GM19397 (cell line): Measurements from ENCODE around the gene HOXA6.

ENCODE experiments used
- ATAC-seq: cut with Tn5 transposase; IDR thresholded peaks from one replicate; pipeline ENCODE4 v1.9.1; 2021; ENCODE audit warnings: mild to moderate bottlenecking, moderate library complexity; ENCODE audit not compliant: unreplicated experiment

The HOXA6 gene

DNA sequence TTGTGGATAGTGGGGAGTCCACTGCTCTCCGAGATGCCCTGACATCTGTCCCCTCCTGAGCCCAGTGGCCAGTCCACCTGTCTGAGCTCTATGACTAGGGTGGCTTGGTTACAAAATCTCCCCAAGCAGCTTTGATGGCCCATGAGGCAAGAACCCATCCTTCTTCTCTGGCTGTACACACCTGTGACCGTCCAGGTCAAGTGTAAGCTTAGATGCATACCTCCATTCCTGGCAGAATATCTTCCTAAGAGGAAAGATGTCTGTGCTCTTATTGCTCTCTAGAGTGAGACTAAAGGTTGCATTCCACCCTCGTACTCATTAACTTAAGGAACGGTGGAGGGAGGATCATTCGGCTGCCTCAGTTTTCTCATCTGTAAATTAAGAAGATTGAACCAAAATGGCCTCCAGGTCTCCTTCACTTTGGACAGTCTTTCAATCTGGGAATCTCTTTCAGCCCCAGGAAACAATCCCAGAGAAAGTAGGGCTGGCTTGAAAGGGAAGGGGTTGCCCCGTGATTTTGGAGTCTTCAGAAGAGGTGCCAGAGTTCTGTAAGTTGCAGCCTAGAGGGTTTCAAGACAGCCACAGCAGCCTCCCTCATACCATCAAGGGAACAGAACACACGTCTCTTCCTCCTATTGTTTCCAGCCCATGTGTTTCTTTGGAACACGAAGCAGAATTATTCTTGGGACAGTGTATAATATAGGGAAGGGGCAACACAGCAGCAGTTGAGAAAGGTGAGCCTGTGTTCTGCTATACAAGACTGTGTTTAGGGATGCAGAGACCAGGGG, 22.5 kb downstream of the HOXA6 start:
- ATAC-seq, result no peak

DNA sequence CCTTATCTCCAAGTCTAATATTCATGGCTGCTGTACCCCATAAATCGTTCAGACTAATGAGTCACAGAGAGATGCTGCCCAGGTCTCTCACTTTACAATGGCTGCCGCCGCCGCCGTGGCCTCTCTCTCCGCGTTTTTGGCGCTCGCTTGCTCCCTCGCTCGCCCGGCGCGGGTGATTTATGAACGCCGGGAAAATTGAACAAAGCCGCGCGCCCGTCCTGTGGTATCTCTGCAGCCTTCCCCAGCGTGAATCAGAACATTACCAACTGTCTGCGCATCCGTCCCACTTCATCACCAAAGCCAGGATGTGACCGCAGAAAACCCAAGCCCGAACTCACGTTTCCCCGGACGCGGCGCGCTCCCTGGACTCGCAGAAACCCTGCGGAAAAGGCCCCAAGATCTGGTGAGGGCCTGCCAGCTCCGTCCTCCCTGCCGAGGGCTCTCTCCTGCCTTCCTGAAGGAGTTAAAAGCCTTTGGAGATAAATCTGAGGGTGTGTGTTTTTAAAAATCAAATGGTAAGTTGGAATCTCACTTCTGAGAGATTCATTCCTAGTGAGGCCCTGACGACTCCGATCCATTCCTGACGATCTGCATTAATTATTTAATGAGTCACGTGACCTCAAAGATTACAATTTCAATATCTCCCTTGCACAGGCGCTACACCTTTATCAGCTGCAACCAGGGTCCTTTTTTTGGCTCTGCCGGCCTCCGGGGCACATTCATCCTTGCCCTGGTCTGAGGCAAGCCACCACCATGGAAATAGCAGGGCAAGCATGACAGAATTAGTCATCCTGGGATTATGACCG, 23.3 kb downstream of the HOXA6 start:
- no peak for ATAC-seq

DNA sequence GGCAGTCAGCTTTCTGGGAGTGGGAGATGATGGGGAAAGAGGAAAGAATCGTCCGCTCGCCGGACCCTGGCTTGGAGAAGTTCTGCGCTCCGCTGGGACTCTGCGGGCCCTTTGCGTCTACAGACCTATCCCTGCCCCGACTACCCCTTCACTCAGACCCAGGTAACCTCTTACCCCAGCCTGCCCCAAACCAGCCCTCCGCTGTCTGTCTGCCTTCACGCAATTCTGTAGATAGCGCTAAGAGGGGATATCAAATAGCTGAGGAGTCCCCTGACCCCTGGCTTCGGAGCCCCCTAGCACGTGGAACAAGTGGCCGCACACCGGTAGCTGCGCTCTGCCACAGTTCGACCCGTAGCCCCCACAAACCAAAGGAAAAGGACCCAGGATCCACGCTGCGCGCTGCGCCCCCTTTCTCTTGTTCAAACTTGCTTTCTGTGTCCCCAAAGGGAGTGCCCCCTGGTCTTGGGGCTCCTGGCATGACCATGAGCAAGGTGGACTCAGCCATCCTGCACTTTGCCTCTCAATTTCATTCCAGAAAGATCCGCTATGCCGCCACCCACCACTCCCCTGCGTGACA, 24.0 kb downstream of the HOXA6 start:
- no peak for ATAC-seq

DNA sequence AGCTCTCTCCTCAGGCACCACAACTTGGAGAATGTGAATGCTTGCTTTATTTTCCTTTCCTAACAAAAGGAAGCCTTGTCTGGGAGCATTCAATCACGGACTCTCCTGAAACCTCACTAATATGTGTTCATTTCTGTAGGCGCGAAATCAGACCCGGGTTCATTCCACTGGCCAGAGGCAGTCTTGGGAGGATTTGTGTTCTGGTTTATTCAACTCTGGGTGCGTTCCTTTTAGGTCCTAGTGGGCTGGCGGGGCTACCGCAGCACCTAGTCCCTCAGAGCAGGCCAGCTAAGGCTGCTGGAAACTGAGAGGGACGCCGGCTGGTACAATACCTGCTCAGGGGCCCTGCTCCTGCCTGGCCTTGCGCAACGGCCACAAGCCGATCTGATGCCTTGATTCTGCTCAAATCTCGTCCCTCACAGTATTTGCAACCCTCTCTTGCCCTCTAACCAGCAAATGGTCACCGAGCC, 24.5 kb downstream of the HOXA6 start:
- ATAC-seq, result no peak

DNA sequence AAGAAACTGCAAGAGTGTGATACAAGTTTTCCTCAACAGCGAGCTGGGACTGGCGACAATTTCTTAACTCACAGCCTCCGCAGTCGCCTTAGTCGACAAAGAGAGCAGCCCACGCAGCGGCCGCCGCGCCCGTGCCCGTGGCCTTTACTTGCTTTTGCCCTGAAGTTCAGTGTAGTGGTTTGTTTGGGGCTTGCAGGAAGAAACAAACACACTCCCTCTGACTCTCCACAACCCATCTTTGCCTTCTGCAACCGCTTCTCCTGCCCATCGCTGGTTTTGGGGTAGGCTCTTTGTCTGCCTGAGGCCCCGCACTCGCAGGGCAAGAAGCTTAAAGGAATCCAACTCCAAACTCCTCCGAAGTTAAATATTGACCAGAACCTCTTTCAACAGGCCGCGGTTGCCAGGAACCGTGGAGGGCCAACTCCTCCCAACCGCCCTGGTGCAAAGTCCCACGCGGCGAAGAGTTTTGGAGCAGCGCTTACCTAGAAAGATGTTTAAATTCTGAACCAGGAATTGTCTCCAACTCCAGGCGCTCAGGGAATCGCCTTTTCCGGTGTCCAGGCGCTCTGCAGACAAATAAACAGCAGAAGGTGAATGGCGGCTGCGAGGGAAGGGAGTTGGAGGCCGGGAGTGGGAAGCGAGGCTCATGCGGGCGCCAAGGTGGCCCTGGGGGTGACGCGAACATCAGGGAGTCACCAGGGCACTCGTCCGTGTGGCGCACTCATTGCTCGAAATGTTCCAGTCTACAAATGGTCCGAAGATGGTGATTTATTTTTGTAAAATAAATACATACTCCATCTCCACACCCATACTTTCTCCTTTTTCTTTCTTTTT, 25.3 kb downstream of the HOXA6 start:
- ATAC-seq, result no peak

- ATAC-seq, result no peak
Measured at GRCh38 chr7:27121684-27122076, 25.9 kb downstream of the HOXA6 start.

- ATAC-seq, result no peak
Measured at GRCh38 chr7:27119412-27119911, 28.1 kb downstream of the HOXA6 start.

- ATAC-seq, result no peak
Measured at GRCh38 chr7:27118580-27118979, 29.0 kb downstream of the HOXA6 start.

DNA sequence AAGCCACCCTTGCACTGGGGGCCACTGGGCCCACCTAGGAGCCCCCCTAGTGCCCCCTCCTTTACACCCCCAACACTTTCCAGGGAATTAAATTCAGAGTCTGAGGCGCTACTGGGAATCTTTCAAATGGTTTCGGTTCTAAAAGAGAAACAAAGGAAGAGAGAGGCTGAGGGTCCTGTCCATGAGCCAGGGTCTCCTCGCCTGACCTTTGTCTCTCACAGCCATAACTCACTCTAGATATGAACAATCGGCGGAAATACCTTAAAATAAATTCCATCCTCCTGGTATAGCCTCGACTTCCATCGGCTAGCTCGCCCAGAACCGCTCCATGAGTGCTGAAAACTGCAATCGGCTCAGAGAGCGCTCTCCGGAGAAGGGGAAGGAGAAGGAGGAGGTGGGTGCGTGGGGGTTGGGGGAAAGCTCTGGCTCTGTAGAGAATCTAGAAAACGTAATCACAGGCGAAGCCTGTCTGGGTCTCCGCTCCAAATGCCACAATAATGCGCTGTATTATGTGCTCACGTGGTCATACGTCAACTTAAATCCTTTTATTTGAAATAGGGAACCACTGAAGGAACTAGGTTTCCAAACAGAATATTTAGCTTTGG, 29.6 kb downstream of the HOXA6 start:
- no peak for ATAC-seq

GRCh38 chr7:27116962-27117886, 30.4 kb downstream of the HOXA6 start:
- ATAC-seq, result no peak

GRCh38 chr7:27116031-27116961, 31.3 kb downstream of the HOXA6 start:
- ATAC-seq, result no peak

DNA sequence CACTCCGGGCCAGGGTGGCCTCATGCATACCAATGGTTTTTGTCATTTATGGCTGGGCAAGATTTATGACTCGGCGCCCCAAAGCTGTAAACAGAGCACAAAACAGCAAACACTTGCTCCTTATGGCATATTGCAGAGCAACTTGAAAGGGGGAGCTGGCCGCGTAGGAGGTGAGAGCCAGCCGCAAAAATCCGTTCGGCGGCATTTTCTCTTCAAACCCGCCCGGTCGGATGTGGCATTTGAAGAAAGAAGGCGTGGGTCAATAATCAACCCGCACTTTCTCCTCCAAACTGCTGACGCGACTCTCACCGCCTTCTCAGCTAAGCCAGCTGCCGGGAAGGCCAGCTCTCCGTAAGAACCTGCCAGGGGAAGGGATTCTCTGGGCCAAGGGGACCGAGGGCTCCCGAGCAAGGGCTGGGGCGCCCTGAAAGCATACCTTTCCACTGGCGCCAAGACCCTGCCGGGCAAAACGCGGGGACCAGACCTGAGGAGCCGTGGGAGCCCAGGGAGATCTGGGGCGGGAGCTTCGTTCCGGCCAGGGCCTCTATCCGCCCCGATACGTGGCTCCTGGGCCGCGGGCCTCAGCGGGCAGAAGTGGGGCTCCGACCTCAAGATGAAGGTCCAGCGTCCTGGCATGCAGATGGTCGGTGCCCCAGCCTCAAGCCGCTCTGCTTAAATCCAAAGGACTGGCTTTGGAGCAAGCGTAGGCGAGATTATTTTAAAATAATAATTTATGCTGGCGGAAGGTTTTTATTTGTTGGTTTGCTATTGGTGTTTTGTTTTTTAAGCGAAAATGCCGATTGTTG, 32.1 kb downstream of the HOXA6 start:
- ATAC-seq, result no peak

- ATAC-seq, result no peak
Measured at GRCh38 chr7:27114881-27115220, 32.7 kb downstream of the HOXA6 start.

DNA sequence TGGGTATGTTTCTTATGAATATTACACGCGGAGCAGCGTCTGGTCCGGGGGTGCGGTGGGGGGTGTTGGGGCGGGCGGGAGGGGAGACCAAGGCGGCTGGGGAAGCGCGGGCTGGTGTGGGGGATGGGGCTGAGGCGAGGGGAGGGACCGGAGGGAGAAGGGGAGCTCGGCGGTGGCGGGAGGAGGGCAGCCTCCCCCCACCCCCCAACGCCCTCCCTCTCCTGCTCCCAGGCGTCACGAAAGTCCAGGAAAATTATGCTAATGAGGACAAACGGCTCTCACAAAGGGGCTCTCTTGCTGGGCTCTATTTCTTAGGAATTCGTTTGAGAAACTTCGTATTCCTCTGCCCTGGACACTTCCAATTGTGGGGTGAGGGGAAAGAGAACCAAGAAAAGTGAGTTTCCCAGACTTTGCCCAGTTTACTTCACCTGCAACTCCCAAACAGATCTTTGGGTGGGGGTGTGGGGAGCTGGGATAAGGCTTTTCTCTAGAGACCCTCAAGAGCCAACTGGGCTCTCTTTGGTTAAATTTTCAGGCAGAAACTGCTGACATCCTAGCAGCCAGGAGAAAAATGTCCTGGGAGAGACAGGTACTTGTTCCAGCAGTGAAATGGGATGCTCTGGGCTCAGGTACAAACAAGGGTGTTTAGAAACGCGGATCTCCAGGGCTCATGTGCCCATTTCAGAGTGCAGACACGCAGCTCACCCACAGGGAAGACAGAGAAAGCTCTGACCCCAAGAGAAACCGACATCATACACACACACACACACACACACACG, 33.4 kb downstream of the HOXA6 start:
- no peak for ATAC-seq

DNA sequence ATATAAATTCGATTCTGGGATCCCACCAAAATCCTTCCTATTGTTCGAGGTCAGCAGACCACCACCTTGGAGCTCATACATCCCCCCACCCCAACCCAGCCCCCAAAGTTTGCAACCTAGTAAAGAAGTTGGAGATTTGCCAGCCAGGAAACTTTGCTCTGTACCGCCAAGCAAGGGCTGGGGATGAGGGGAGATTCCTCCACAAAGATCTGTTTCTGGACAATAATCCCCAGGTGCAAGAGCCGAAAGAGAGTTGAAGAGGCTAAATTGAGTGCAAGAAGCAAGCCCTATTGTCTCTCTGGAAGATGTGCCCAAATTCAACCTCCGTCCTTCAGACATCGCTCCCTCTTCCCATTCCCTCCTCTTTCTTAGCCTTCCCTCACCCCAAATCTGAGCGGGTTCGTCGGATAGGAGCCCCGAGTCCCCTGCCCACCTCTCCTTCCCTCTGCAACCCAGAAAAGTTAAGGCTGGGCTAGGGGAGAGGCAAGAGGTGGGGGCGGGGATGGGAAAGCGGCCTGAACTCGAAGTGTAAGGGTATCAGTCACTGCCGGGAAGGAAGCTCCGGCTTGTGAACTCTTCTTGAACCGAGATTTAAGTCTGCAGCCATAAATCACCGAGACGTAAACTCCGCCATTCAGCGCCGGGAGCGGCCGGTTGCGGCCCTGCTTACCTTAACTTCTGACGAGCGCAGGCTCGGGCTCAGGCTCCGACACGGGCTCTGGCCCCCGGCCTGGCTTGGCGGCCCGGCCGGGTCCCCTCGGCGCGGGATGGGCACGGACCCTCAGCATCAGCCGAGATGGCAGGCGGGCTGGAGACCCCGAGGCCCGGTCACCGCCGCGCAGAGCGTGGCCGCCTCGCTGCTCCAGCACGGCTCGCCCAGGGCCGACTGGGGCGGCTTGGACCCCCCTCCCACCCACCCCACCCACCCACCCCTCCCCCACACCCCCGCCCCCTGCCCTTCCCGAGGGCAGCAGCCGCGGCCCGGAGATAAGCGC, 34.3 kb downstream of the HOXA6 start:
- no peak for ATAC-seq
